Neural crest cell (in vitro differentiated cells): ENCODE results near the gene SCAPER. TPM values are rescaled to one million over a fixed set of nuclear protein-coding genes. Genes with fewer than 3 reads are reported as not detected.
A peak's percentile ranks its signal among the peaks of the same experiment; 100 is the strongest.

Experiments used
- DNase-seq: peaks from one replicate; pipeline ENCODE4 v3.0.0; 2021; ENCODE audit warnings: low read depth, mixed read lengths, low spot score
- H3K27ac Mint-ChIP-seq: one replicate; pipeline ENCODE4 v1.8.0; 2021; ENCODE audit warnings: mild to moderate bottlenecking, mixed read lengths; ENCODE audit not compliant: unreplicated experiment
- H3K27me3 Mint-ChIP-seq: 2 replicates; pipeline ENCODE4 v1.8.0; 2021; ENCODE audit warnings: low read depth, mild to moderate bottlenecking, mixed read lengths
- H3K36me3 Mint-ChIP-seq: 2 replicates; pipeline ENCODE4 v1.8.0; 2021; ENCODE audit warnings: low read depth, mild to moderate bottlenecking, mixed read lengths
- H3K4me1 Mint-ChIP-seq: 2 replicates; pipeline ENCODE4 v1.8.0; 2021; ENCODE audit warnings: mixed read lengths
- H3K4me3 Mint-ChIP-seq: one replicate; pipeline ENCODE4 v1.8.0; 2021; ENCODE audit warnings: mild to moderate bottlenecking, mixed read lengths
- H3K9me3 Mint-ChIP-seq: 2 replicates; pipeline ENCODE4 v1.8.0; 2021; ENCODE audit warnings: mixed read lengths
- CTCF ChIP-seq: fragments of 200-600 bp; sonication (generic); conservative IDR thresholded peaks from 2 replicates; pipeline ENCODE4 v1.5.0; 2021; ENCODE audit warnings: antibody characterized with exemption, mild to moderate bottlenecking
- total RNA-seq: library from RNA; stranded (reverse); gene quantifications from 2 replicates; pipeline ENCODE4 v1.2.1, GENCODE V29; 2021

Gene SCAPER
- total RNA-seq, 1 donor from 2014 or later = 15.3 TPM

- Mint-ChIP-seq H3K27me3 (no peaks in the 10 kb centered on the region), H3K9me3 (peaks cover 16% of the 10 kb centered on the region), H3K4me1 (no peaks in the 10 kb centered on the region), H3K4me3 (no peak overlapping the region), H3K36me3 (peaks cover 39% of the 10 kb centered on the region), H3K27ac (no peak overlapping the region)
- DNase-seq = no peak
- no peak for TF ChIP-seq CTCF
Measured at GRCh38 chr15:76846782-76847181, 58.4 kb downstream of the SCAPER start.

- H3K9me3 Mint-ChIP-seq = peaks cover 2% of the 10 kb centered on the region
- no peak overlapping the region for H3K27ac Mint-ChIP-seq
- H3K4me1 Mint-ChIP-seq = no peaks in the 10 kb centered on the region
- H3K27me3 Mint-ChIP-seq = no peaks in the 10 kb centered on the region
- peaks cover 14% of the 10 kb centered on the region for H3K36me3 Mint-ChIP-seq
- no peak overlapping the region for H3K4me3 Mint-ChIP-seq
- DNase-seq = no peak
- TF ChIP-seq CTCF = no peak
Measured at GRCh38 chr15:76844096-76844495, 61.0 kb downstream of the SCAPER start.

- Mint-ChIP-seq H3K36me3 (peaks cover 12% of the 10 kb centered on the region), H3K9me3 (peaks cover 2% of the 10 kb centered on the region), H3K4me1 (no peaks in the 10 kb centered on the region), H3K4me3 (no peak overlapping the region), H3K27me3 (no peaks in the 10 kb centered on the region), H3K27ac (no peak overlapping the region)
- TF ChIP-seq CTCF = no peak
- DNase-seq = no peak
Measured at GRCh38 chr15:76843269-76843668, 61.9 kb downstream of the SCAPER start.

- Mint-ChIP-seq H3K4me1 (no peaks in the 10 kb centered on the region), H3K4me3 (no peak overlapping the region), H3K36me3 (peaks cover 4% of the 10 kb centered on the region), H3K9me3 (peaks cover 2% of the 10 kb centered on the region), H3K27me3 (no peaks in the 10 kb centered on the region), H3K27ac (no peak overlapping the region)
- DNase-seq = no peak
- TF ChIP-seq CTCF = peak; percentile 75
Measured at GRCh38 chr15:76840830-76841460, 64.2 kb downstream of the SCAPER start.

- H3K4me3 Mint-ChIP-seq = no peak overlapping the region
- H3K9me3 Mint-ChIP-seq = peaks cover 3% of the 10 kb centered on the region
- H3K4me1 Mint-ChIP-seq = no peaks in the 10 kb centered on the region
- no peak for DNase-seq
- H3K36me3 Mint-ChIP-seq = peaks cover 12% of the 10 kb centered on the region
- no peaks in the 10 kb centered on the region for H3K27me3 Mint-ChIP-seq
- no peak for TF ChIP-seq CTCF
- H3K27ac Mint-ChIP-seq = no peak overlapping the region
Measured at GRCh38 chr15:76839173-76839572, 66.0 kb downstream of the SCAPER start.
